GM13976 (cell line): Measurements from ENCODE around the gene F8.
"Not testable (repeated sequence)": the region's sequence is repeated elsewhere in the genome, so short reads cannot be mapped to it uniquely, and the experiment has no call there.

Source experiments
- DNase-seq: peaks from one replicate; pipeline ENCODE4 v3.0.0; 2012; ENCODE audit warnings: low spot score
- CTCF ChIP-seq: IDR thresholded peaks from 2 replicates; pipeline ENCODE4 v1.5.1; 2012; ENCODE audit warnings: borderline replicate concordance, mild to moderate bottlenecking; ENCODE audit not compliant: insufficient read depth; ENCODE audit errors: extremely low read depth, missing control alignments, control extremely low read depth
- in situ Hi-C: fragments of 300-500 bp; cut with MboI; formaldehyde crosslinking; loops from one replicate; pipeline ENCODE4 v1.12.0; 2022; ENCODE audit warnings: low sequenced_read_pairs, mixed read lengths, inconsistent platforms; ENCODE audit not compliant: unreplicated experiment

F8 gene

GRCh38 chrX:154968353-154968752, 54.2 kb downstream of the F8 start:
- in situ Hi-C loops: no loop called here
- no peak for DNase-seq
- TF ChIP-seq CTCF: no peak

GRCh38 chrX:154967603-154968002, 54.9 kb downstream of the F8 start:
- in situ Hi-C loops: no loop called here
- TF ChIP-seq CTCF: no peak
- no peak for DNase-seq

- TF ChIP-seq CTCF: no peak
- DNase-seq: no peak
- in situ Hi-C loops: no loop called here
Measured at GRCh38 chrX:154961947-154962346, 60.6 kb downstream of the F8 start.

GRCh38 chrX:154955799-154956198, 66.7 kb downstream of the F8 start:
- DNase-seq, in situ Hi-C loops: not testable (repeated sequence)

- in situ Hi-C loops: not testable (repeated sequence)
Measured at GRCh38 chrX:154939265-154939664, 83.3 kb downstream of the F8 start.

GRCh38 chrX:154924771-154925170, 97.8 kb downstream of the F8 start:
- DNase-seq: not testable (repeated sequence)
- in situ Hi-C loops: loop anchor here (25.0 kb wide), 1 partner anchor 112 kb away; the partner anchor contains the start of gene MPP1

More at GRCh38 chrX:154939265-154939664, 83.3 kb downstream of the F8 start:
- DNase-seq: not testable (repeated sequence)

GRCh38 chrX:154918060-154918483, 104.5 kb downstream of the F8 start:
- TF ChIP-seq CTCF: peak; percentile 44
- in situ Hi-C loops: loop anchor here (25.0 kb wide), 1 partner anchor 106 kb away; the partner anchor contains the start of gene MPP1

GRCh38 chrX:154914052-154914451, 108.5 kb downstream of the F8 start:
- no peak for DNase-seq
- in situ Hi-C loops: loop anchor here (25.0 kb wide), 1 partner anchor 102 kb away; the partner anchor contains the start of gene MPP1
- TF ChIP-seq CTCF: no peak

More at GRCh38 chrX:154918060-154918483, 104.5 kb downstream of the F8 start:
- DNase-seq: peak; percentile 36

GRCh38 chrX:154910528-154910927, 112.0 kb downstream of the F8 start:
- not testable (repeated sequence) for DNase-seq
- in situ Hi-C loops: loop anchor here (25.0 kb wide), 1 partner anchor 98 kb away; the partner anchor contains the start of gene MPP1

GRCh38 chrX:154910048-154910447, 112.5 kb downstream of the F8 start:
- not testable (repeated sequence) for DNase-seq
- in situ Hi-C loops: loop anchor here (25.0 kb wide), 1 partner anchor 98 kb away; the partner anchor contains the start of gene MPP1
